ENCODE measurements around the gene MSH4.
"Not testable (repeated sequence)": the region's sequence is repeated elsewhere in the genome, so short reads cannot be mapped to it uniquely, and the experiment has no call there.

The MSH4 gene

GRCh38 chr1:75789988-75790387 lies 6.7 kb upstream of the MSH4 start:
- H3K4me3 ChIP-seq (ENCODE audit: low read depth, low read length), result peak overlapping the region; percentile 96
- no peak for DNase-seq (ENCODE audit: low read depth)
- TF ChIP-seq CTCF (IDR thresholded peaks at IDR 0.05; ENCODE audit: control insufficient read depth, extremely low read depth, insufficient read depth), result no peak

DNA sequence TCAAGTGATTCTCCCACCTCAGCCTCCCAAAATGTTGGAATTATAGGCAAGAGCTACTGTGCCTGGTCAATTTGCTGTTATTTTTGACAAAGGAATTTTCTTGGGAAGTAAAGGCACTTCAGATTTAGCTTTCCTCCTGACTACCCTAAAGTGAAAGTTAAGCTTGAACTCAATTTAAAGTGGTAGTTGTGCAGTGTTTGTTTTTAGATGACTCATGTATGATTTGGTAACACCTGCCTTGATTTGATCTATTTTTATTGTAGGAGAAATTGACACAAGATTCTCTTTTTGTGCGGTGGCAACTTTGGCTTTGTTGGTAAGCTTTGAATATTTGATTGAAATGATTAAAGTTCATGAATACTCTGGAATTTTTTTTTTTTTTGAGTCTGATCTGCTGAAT lies 5.7 kb upstream of the MSH4 start:
- no peak for DNase-seq (ENCODE audit: low read depth)

DNA sequence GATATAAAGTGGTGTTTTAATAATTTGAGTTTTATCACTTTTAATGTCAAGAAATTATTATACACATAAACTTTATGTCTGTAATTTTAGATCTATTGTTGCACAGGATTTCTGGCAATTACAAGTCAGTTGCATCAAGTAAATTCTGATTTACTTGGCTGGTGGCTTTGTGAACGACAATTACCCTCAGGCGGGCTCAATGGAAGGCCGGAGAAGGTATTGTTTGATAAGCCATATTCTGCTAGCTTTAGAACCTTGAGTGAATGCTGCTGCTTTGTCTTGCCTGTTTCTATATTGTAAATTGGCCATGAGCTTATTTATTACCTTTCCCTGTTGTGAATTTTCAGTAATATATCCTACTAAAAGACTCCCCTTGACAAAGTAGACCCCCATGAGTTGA lies 4.6 kb upstream of the MSH4 start:
- no peak for DNase-seq (ENCODE audit: low read depth)
- TF ChIP-seq CTCF (IDR thresholded peaks at IDR 0.05; ENCODE audit: control insufficient read depth, extremely low read depth, insufficient read depth), result no peak
- H3K4me3 ChIP-seq (ENCODE audit: low read depth, low read length), result no peak overlapping the region

More for the DNA sequence above, 5.7 kb upstream of the MSH4 start:
- peak overlapping the region; percentile 96 for H3K4me3 ChIP-seq (ENCODE audit: low read depth, low read length)
- no peak for TF ChIP-seq CTCF (IDR thresholded peaks at IDR 0.05; ENCODE audit: control insufficient read depth, extremely low read depth, insufficient read depth)

GRCh38 chr1:75794382-75794781 lies 2.3 kb upstream of the MSH4 start:
- H3K4me3 ChIP-seq (ENCODE audit: low read depth, low read length), result no peak overlapping the region

GRCh38 chr1:75795703-75796193 lies 934 bp upstream of the MSH4 start:
- DNase-seq (ENCODE audit: low read depth), result no peak
- H3K4me3 ChIP-seq (ENCODE audit: low read depth, low read length), result no peak overlapping the region
- TF ChIP-seq CTCF (IDR thresholded peaks at IDR 0.05; ENCODE audit: control insufficient read depth, extremely low read depth, insufficient read depth), result no peak

More at GRCh38 chr1:75794382-75794781, 2.3 kb upstream of the MSH4 start:
- no peak for TF ChIP-seq CTCF (IDR thresholded peaks at IDR 0.05; ENCODE audit: control insufficient read depth, extremely low read depth, insufficient read depth)
- DNase-seq (ENCODE audit: low read depth), result no peak

GRCh38 chr1:75797273-75797588 lies 549 bp downstream of the MSH4 start:
- no peak for TF ChIP-seq CTCF (IDR thresholded peaks at IDR 0.05; ENCODE audit: control insufficient read depth, extremely low read depth, insufficient read depth)
- DNase-seq (ENCODE audit: low read depth), result no peak
- no peak overlapping the region for H3K4me3 ChIP-seq (ENCODE audit: low read depth, low read length)

DNA sequence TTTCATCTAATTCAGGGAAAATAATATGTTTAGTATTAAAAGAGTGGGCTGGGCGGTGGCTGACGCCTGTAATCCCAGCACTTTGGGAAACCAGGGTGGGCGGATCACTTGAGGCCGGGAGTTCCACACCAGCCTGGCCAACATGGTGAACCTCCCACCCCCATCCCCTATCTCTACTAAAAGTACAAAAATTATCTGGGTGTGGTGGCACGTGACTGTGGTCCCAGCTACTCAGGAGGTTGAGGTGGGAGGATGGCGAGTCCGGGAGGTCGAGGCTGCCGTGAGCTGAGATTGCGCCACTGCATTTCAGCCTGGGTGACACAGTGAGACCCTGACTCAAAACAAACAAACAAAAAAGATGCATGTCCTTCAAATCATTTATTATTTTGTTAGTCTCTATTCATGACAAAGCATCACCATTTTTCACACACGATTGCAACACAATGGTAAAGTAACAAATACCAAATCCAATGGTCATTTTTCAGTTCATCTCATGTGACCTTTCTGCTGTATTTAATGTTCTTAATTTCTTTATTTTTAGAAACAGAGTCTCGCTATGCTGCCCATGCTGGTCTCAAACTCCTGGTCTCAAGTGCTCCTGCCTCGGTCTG lies 1.0 kb downstream of the MSH4 start:
- no peak for TF ChIP-seq CTCF (IDR thresholded peaks at IDR 0.05; ENCODE audit: control insufficient read depth, extremely low read depth, insufficient read depth)
- no peak for DNase-seq (ENCODE audit: low read depth)
- H3K4me3 ChIP-seq (ENCODE audit: low read depth, low read length), result no peak overlapping the region

DNA sequence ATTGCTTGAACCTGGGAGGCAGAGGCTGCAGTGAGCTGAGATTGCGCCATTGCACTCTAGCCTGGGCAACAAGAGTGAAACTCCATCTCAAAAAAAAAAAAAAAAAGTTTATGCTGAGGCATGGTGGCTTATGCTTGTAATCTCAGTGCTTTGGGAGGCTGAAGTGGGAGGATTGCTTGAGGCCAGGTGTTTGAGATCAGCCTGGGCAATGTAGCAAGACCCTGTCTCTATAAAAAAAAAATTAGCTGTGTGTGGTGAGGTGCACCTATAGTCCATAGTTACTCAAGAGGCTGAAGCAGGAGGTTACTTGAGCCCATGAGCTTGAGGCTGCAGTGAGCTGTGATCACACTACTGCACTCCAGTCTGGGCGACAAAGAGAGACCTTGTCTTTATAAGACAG lies 4.8 kb downstream of the MSH4 start:
- not testable (repeated sequence) for H3K4me3 ChIP-seq (ENCODE audit: low read depth, low read length)

More for the DNA sequence above, 4.8 kb downstream of the MSH4 start:
- not testable (repeated sequence) for DNase-seq (ENCODE audit: low read depth)
